Ectodermal cell (in vitro differentiated cells): ENCODE results near the gene PPP1R14D.

ENCODE experiments used
- H3K27ac ChIP-seq: 2 replicates; pipeline ENCODE4 v1.7.0; 2013; ENCODE audit warnings: mild to moderate bottlenecking, low read depth, low read length; ENCODE audit not compliant: insufficient read depth, poor library complexity, severe bottlenecking
- H3K27me3 ChIP-seq: 2 replicates; pipeline ENCODE4 v1.7.0; 2013; ENCODE audit warnings: mild to moderate bottlenecking, low read length; ENCODE audit not compliant: insufficient read depth, control insufficient read depth, poor library complexity, severe bottlenecking
- H3K36me3 ChIP-seq: one replicate; pipeline ENCODE4 v1.7.0; 2013; ENCODE audit warnings: low read length; ENCODE audit not compliant: control insufficient read depth, insufficient read depth
- H3K4me1 ChIP-seq: one replicate; pipeline ENCODE4 v1.7.0; 2013; ENCODE audit warnings: low read length; ENCODE audit not compliant: control insufficient read depth, insufficient read depth
- H3K4me3 ChIP-seq: 2 replicates; pipeline ENCODE4 v1.7.0; 2013; ENCODE audit warnings: low read depth, low read length, control low read depth; ENCODE audit not compliant: insufficient read depth
- H3K9me3 ChIP-seq: 2 replicates; pipeline ENCODE4 v1.7.0; 2013; ENCODE audit warnings: mild to moderate bottlenecking, low read length, moderate library complexity; ENCODE audit not compliant: control insufficient read depth
- WGBS, 2 experiments: methylation state at CpG; one replicate each; pipeline ENCODE4 v1.1.7; 2013; ENCODE audit warnings: missing lambda C conversion rate in 2 of 2; 5-methylcytosine and 5-hydroxymethylcytosine counted together

PPP1R14D gene

DNA sequence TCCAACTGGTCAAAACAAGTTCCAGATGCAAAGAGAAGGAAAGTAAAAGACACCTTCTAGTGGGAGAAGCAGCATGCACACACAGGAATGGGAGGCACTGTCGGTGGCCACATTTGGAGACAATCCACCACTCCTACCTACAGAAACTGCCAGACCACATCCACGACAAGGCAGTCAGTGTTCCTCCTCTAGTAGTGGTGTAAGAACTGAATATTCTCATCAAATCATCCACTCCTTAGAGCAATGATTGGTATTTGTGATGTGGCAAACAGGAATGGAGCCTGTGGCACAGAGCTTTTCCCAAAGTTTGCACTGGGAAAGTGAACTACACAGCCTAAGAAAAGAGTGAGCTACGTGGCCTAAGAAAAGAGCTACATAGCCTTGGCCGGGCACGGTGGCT is 10.2 kb upstream of the PPP1R14D start:
- no peak overlapping the region for H3K27ac ChIP-seq
- WGBS, 2 experiments: 89 to 93% methylated on average over 4 to 5 of the region's 5 CpGs

DNA sequence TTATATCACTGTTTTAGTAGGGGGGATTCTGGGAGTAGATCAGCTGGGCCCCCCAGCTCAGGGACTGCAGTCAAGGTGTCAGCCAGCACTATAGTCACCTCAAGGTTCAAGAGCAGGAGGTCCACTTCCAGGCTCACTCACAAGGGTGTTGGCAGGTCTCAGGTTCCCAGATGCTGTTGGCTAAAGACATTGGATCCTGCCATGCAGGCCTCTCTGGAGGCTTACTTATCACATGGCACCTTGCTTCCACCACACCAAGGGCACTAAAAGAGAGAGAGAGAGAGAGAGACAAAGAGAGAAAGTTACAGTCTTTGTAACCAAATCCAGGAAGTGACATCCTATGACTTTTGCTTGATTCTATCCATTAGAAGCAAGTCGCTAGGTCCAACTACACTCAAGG is 7.5 kb upstream of the PPP1R14D start:
- Histone ChIP-seq H3K9me3 (no peaks in the 10 kb centered on the region), H3K4me1 (no peaks in the 10 kb centered on the region), H3K27me3 (no peaks in the 10 kb centered on the region), H3K4me3 (no peak overlapping the region), H3K27ac (no peak overlapping the region), H3K36me3 (no peaks in the 10 kb centered on the region)
- 90 to 96% methylated on average over 1 of the region's 1 CpG for WGBS, 2 experiments

More for the DNA sequence above, 10.2 kb upstream of the PPP1R14D start:
- H3K4me3 ChIP-seq: no peak overlapping the region
- H3K4me1 ChIP-seq: no peaks in the 10 kb centered on the region
- no peaks in the 10 kb centered on the region for H3K9me3 ChIP-seq
- peaks cover 26% of the 10 kb centered on the region for H3K27me3 ChIP-seq
- no peaks in the 10 kb centered on the region for H3K36me3 ChIP-seq

DNA sequence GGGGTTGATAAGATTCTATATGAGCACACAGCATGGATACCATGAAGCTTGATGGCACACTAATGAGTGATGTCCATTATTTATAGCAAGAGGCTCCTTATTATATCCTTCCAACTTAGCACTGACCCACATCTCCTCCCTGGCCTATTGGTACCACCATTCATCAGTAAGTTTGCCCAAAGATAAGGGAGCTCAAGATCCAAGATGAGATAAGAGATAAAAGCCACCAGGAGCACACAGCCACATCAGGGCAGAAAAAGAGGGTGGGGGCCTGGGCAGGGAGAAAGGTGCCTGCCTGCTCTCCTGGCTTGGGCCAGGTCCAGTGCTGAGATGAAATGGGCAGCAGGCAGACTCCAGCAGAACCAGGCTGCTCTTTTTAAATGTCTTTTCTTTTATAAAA is 4.4 kb upstream of the PPP1R14D start:
- Histone ChIP-seq H3K36me3 (no peaks in the 10 kb centered on the region), H3K4me3 (no peak overlapping the region), H3K27me3 (no peaks in the 10 kb centered on the region), H3K9me3 (no peaks in the 10 kb centered on the region), H3K4me1 (no peaks in the 10 kb centered on the region), H3K27ac (no peak overlapping the region)

DNA sequence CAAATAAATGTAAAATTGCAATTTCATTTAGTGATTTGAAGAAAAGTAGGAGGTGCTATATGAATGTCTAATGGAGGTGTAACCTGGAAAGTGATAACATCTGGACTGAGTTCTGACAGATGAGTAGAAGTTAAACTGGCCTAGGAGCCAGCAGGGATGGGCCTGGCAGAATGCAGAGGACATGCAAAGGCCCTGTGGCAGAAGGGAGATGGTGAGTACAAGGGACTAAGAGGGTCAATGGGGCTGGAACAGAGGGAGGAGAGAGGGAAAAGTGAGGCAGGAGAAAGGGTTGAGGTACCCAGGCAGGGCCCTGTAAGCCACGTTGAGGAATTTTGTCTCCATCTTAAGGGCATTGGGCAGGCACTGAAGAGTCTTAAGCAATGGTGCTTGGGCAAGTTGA is 3.4 kb upstream of the PPP1R14D start:
- no peak overlapping the region for H3K27ac ChIP-seq
- no peaks in the 10 kb centered on the region for H3K36me3 ChIP-seq
- H3K9me3 ChIP-seq: no peaks in the 10 kb centered on the region
- WGBS, 2 experiments: 88 to 95% methylated on average over 1 of the region's 1 CpG
- H3K27me3 ChIP-seq: no peaks in the 10 kb centered on the region
- H3K4me3 ChIP-seq: no peak overlapping the region
- H3K4me1 ChIP-seq: no peaks in the 10 kb centered on the region

DNA sequence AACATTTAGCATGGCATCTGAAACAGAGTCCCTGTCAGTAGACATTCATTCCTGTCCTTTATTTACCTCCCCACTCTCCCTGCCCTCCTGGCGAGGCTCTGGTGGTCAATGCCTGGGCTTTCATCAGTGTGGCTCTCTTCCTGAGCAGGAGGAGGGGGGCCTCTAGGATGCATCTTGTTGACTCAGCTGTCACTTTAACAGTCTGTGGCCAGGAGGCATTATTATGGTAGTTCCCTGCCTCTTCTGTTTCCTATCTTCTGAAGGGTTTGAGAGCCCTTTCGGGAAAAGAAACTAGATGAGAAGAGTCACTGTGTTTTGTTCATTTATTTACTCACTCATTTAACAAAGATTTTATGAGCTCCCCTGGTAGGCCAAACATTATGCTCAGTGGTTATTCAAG is 2.4 kb upstream of the PPP1R14D start:
- no peak overlapping the region for H3K4me3 ChIP-seq
- H3K27ac ChIP-seq: no peak overlapping the region
- H3K9me3 ChIP-seq: no peaks in the 10 kb centered on the region
- H3K36me3 ChIP-seq: no peaks in the 10 kb centered on the region
- H3K27me3 ChIP-seq: no peaks in the 10 kb centered on the region
- 30 to 66% methylated on average over 1 to 2 of the region's 2 CpGs for WGBS, 2 experiments
- H3K4me1 ChIP-seq: no peaks in the 10 kb centered on the region

DNA sequence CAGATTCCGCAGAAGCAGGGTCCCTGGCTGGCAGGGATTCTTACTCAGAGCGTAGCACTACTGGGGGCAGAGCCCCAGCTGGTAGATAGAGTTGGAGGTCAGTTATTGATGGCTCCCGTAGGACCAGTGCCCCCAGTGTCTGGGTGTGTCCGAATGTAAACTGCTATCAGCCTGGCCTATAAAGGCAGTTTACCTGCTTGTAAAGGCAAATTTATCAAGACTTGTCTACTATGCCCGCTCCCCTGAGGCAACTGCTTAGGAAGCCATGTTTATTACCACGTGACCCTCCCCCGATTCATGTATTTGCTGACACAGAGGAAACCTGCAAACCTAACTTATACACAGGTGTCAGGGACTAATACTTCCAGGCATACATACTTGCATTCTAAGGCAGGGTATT is 607 bp upstream of the PPP1R14D start:
- Histone ChIP-seq H3K4me3 (no peak overlapping the region), H3K36me3 (no peaks in the 10 kb centered on the region), H3K4me1 (no peaks in the 10 kb centered on the region), H3K27me3 (no peaks in the 10 kb centered on the region), H3K27ac (no peak overlapping the region), H3K9me3 (no peaks in the 10 kb centered on the region)
- WGBS, 2 experiments: 89 to 92% methylated on average over 7 of the region's 7 CpGs

DNA sequence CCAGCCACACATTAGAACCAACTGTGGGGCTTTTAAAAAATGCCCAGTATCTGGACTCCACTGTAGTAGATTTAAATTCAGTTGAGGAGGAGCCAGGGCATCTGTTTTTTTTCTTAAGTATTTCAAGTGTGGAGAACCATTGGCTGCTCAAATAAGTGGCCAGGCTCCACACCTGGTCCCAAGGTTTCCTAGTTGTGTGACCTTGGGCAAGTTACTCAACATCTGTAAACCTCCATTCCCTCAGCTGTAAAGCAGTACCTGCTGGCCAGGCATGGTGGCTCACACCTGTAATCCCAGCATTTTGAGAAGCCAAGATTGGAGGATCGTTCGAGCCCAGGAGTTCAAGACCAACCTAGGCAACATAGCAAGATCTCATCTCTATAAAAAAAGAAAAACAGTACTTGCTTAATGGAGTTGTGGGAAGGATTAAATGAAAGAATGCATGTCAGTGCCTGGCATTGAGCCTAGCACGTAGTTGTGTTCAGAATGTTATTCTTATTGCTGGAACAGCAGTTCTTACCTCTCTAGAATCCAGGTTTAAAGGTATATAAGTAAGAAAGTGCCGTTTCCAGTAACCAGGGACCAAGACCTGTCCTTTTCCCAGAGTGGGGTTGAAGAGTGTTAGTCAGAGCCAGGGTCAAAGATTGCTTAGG is 2.0 kb downstream of the PPP1R14D start:
- H3K4me1 ChIP-seq: no peaks in the 10 kb centered on the region
- 85 to 95% methylated on average over 4 of the region's 4 CpGs for WGBS, 2 experiments
- no peaks in the 10 kb centered on the region for H3K36me3 ChIP-seq
- H3K4me3 ChIP-seq: no peak overlapping the region
- H3K9me3 ChIP-seq: no peaks in the 10 kb centered on the region
- no peaks in the 10 kb centered on the region for H3K27me3 ChIP-seq
- no peak overlapping the region for H3K27ac ChIP-seq

DNA sequence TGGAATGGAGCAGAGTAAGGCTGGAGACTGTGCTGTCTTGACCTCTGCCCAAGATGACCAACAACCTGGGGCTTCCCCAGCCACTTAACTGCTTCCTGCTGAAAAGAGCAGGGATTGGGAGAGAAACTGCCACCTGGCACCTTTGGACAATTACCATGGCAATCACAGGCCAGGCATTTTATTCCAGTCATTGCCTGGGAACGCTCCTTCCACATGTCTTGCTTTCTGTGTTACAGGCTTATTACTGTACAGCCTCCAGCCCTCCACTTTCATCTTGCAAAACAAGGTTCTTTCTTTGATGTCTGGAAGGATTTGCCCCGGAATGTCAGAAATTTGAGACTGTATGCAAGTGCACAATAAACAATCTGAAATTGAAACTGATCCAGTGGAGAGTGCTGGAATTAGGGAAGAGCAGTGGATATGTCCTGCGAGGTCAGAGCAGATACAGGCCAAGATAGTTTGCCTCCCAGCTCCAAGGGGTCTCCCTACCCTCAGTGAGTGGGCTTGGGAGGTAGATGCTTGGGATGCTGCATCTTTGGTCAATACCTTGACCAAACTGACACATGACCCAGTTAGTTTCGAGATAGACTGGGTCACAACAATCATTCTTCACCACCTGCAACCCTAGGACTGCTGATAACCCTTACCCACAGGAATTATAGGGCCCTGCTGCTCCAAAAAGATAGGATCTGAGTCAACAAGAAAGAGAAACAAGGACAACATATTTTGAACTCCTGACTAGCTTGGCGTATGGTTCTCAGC is 2.7 kb downstream of the PPP1R14D start:
- no peak overlapping the region for H3K4me3 ChIP-seq
- WGBS, 2 experiments: 90% methylated on average over 5 of the region's 5 CpGs
- no peaks in the 10 kb centered on the region for H3K27me3 ChIP-seq
- H3K27ac ChIP-seq: no peak overlapping the region
- H3K36me3 ChIP-seq: no peaks in the 10 kb centered on the region
- no peaks in the 10 kb centered on the region for H3K9me3 ChIP-seq
- no peaks in the 10 kb centered on the region for H3K4me1 ChIP-seq

DNA sequence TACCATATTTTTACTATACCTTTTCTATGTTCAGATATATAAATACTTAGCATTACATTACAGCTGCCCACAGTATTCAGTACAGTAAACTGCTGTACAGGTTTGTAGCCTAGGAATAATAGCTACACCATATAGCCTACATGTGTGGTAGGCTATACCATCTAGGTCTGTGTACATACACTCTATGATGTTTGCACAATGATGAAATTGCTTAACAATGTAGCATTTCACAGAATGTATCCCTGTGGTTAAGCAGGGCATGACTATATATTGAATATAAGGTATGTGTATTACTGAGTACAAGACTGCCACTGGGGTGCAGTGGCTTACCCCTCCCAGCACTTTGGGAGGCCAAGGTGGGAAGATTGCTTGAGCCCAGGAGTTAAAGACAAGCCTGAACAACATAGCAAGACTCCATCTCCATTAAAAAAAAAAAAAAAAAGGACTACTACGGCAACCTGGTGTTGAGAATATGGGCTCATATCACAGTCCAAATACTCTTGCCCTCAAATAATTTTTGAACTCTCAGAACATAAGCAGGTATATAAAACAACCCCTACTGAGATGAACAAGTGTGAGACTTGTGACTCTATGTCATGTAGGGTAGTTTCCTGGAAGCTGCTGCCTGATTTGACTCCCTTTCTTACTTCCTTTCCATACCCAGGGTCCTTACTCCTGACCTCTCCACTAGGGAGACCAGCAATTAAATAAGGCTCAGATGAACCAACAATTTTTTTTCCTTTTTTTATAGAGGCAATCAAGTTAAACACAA is 4.8 kb downstream of the PPP1R14D start:
- Histone ChIP-seq H3K36me3 (no peaks in the 10 kb centered on the region), H3K4me1 (no peaks in the 10 kb centered on the region), H3K4me3 (no peak overlapping the region), H3K27ac (no peak overlapping the region), H3K9me3 (no peaks in the 10 kb centered on the region), H3K27me3 (no peaks in the 10 kb centered on the region)
- no CpG with 5 or more reads among the region's 1 CpG for WGBS, 2 experiments

DNA sequence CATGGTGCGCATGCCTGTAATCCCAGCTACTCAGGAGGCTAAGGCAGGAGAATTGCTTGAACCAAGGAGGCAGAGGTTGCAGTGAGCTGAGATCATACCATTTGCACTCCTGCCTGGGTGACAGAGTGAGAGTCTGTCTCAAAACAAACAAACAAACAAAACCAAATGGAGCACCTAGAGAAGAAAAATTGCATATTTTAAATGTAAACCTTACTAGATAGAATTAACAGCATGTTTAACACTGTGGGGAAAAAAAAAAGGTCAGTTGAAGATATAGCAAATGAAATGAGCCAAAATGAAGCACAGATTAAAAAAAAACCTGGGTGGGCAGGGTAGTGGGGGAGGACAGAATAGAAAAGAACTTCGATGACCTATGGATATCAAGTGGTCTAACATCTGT is 7.3 kb downstream of the PPP1R14D start:
- H3K36me3 ChIP-seq: no peaks in the 10 kb centered on the region
- WGBS, 2 experiments: 93% methylated on average over 2 of the region's 2 CpGs
- H3K27ac ChIP-seq: no peak overlapping the region
- H3K9me3 ChIP-seq: no peaks in the 10 kb centered on the region
- H3K4me1 ChIP-seq: no peaks in the 10 kb centered on the region
- no peaks in the 10 kb centered on the region for H3K27me3 ChIP-seq
- no peak overlapping the region for H3K4me3 ChIP-seq
